Measurements from ENCODE around the gene EEF1B2.
"Not testable (repeated sequence)": the region's sequence is repeated elsewhere in the genome, so short reads cannot be mapped to it uniquely, and the experiment has no call there.

The EEF1B2 gene

DNA sequence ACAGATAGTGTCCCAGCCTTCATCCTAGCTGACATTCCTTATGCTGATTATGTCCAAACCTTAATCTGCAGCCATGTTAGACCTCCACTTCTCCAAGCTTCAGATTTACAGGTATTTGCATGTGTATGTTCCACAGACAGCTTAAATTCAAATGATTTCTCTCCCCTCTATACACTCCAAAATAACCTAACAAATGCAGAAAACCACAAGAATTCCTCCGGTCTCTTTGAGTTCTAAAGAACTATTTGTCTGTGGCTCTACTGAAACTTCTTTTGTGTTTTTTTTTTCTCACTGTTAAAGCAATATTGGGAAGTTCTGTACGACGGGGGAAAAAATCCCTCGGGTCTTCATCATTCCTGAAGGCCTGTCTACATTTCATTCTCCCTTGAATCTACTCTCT, 9.1 kb upstream of the EEF1B2 start:
- Histone ChIP-seq H3K4me1 (ENCODE audit: control insufficient read depth in 1 of 2, insufficient read depth in 2 of 2, low read length in 2 of 2) (no peaks in the 10 kb centered on the region), H3K14ac (ENCODE audit: low read length) (no peak overlapping the region), H4K91ac (ENCODE audit: low read depth, low read length) (no peak overlapping the region), H2BK120ac (ENCODE audit: insufficient read depth, low read length, poor library complexity) (no peak overlapping the region), H3K9ac (ENCODE audit: low read length) (no peak overlapping the region), H3K79me2 (ENCODE audit: control insufficient read depth, insufficient read depth, low read length, poor library complexity) (peaks cover 3% of the 10 kb centered on the region), H2BK12ac (ENCODE audit: low read length) (no peak overlapping the region), H4K12ac (ENCODE audit: low read depth, low read length) (no peak overlapping the region), H3K4me3 (ENCODE audit: low read depth, low read length) (no peak overlapping the region), H3K23ac (ENCODE audit: low read length) (no peak overlapping the region), H3K79me1 (ENCODE audit: low read length) (no peaks in the 10 kb centered on the region), H2AFZ (ENCODE audit: insufficient read depth, low read length, poor library complexity) (no peak overlapping the region), H3K36me3 (ENCODE audit: control insufficient read depth in 1 of 2, insufficient read depth in 2 of 2, low read length in 2 of 2) (peaks cover 13 to 23% of the 10 kb centered on the region in 2 experiments), H3K18ac (ENCODE audit: low read length) (no peak overlapping the region), H2AK5ac (ENCODE audit: low read length) (no peak overlapping the region), H3K4ac (ENCODE audit: low read depth, low read length) (no peak overlapping the region), H3K9me3 (ENCODE audit: insufficient read depth, low read depth, low read length) (no peaks in the 10 kb centered on the region), H3K27me3 (ENCODE audit: insufficient read depth, low read length) (no peaks in the 10 kb centered on the region), H2BK5ac (ENCODE audit: low read depth, low read length, poor library complexity) (no peak overlapping the region), H3K27ac (ENCODE audit: low read depth, low read length) (no peak overlapping the region), H3K4me2 (ENCODE audit: low read length) (no peak overlapping the region), H4K8ac (ENCODE audit: low read depth, low read length) (no peak overlapping the region)
- WGBS (ENCODE audit: extremely low coverage, insufficient coverage, insufficient read length): no CpG with 5 or more reads among the region's 4 CpGs
- no peak for DNase-seq

DNA sequence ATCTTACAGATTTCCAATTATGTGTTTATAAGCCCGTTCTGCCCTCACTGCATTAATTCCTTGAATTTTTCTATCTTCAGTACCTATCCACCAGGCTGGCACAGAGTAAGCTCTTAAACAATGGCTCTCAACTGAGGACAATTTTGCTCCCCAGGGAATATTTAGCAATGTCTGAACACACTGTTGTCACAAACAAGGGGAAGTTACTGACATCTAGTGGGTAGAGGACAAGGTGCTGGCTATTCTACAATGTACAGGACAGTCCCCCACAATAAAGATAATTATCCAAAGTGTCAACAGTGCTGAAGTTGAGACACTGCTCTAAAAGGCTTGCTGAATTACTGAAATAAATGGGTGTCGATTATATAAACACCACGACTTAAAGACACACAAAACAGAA, 5.5 kb upstream of the EEF1B2 start:
- H3K18ac ChIP-seq (ENCODE audit: low read length): no peak overlapping the region
- H3K4me1 ChIP-seq (ENCODE audit: control insufficient read depth in 1 of 2, insufficient read depth in 2 of 2, low read length in 2 of 2): no peaks in the 10 kb centered on the region
- no peak overlapping the region for H3K4me2 ChIP-seq (ENCODE audit: low read length)
- H3K9me3 ChIP-seq (ENCODE audit: insufficient read depth, low read depth, low read length): no peaks in the 10 kb centered on the region
- H3K9ac ChIP-seq (ENCODE audit: low read length): no peak overlapping the region
- no peak overlapping the region for H4K8ac ChIP-seq (ENCODE audit: low read depth, low read length)
- H4K12ac ChIP-seq (ENCODE audit: low read depth, low read length): no peak overlapping the region
- no peak overlapping the region for H3K27ac ChIP-seq (ENCODE audit: low read depth, low read length)
- no peak overlapping the region for H3K14ac ChIP-seq (ENCODE audit: low read length)
- no peak overlapping the region for H4K91ac ChIP-seq (ENCODE audit: low read depth, low read length)
- H2BK5ac ChIP-seq (ENCODE audit: low read depth, low read length, poor library complexity): no peak overlapping the region
- no CpG with 5 or more reads among the region's 3 CpGs for WGBS (ENCODE audit: extremely low coverage, insufficient coverage, insufficient read length)
- H3K79me2 ChIP-seq (ENCODE audit: control insufficient read depth, insufficient read depth, low read length, poor library complexity): peaks cover 18% of the 10 kb centered on the region
- no peak overlapping the region for H2AFZ ChIP-seq (ENCODE audit: insufficient read depth, low read length, poor library complexity)
- no peak overlapping the region for H2BK12ac ChIP-seq (ENCODE audit: low read length)
- H3K36me3 ChIP-seq (ENCODE audit: control insufficient read depth in 1 of 2, insufficient read depth in 2 of 2, low read length in 2 of 2): peaks cover 9 to 11% of the 10 kb centered on the region in 2 experiments
- H3K27me3 ChIP-seq (ENCODE audit: insufficient read depth, low read length): no peaks in the 10 kb centered on the region
- H2BK120ac ChIP-seq (ENCODE audit: insufficient read depth, low read length, poor library complexity): no peak overlapping the region
- DNase-seq: no peak
- no peak overlapping the region for H3K23ac ChIP-seq (ENCODE audit: low read length)
- no peak overlapping the region for H2AK5ac ChIP-seq (ENCODE audit: low read length)
- H3K4me3 ChIP-seq (ENCODE audit: low read depth, low read length): no peak overlapping the region
- H3K4ac ChIP-seq (ENCODE audit: low read depth, low read length): no peak overlapping the region
- H3K79me1 ChIP-seq (ENCODE audit: low read length): peaks cover 5% of the 10 kb centered on the region

DNA sequence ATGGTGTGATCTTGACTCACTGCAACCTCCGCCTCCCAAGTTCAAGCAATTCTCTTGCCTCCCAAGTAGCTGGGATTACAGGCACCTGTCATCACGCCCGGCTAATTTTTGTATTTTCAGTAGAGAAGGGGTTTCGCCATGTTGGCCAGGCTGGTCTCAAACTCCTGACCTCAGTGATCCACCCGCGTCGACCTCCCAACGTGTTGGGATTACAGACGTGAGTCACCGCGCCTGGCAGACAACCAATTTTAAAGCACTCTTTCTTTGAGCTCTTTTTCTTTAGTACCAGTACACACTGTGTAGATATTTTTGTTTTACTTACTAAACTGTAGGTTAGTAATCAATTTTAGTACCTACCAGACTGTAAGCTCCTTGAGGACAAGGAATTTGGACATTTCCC, 2.7 kb upstream of the EEF1B2 start:
- not testable (repeated sequence) for H3K4me3 ChIP-seq (ENCODE audit: low read depth, low read length); H3K27me3 ChIP-seq (ENCODE audit: insufficient read depth, low read length); H3K9ac ChIP-seq (ENCODE audit: low read length); H3K18ac ChIP-seq (ENCODE audit: low read length); H2AK5ac ChIP-seq (ENCODE audit: low read length); H3K4me2 ChIP-seq (ENCODE audit: low read length); DNase-seq; H2BK120ac ChIP-seq (ENCODE audit: insufficient read depth, low read length, poor library complexity); H2AFZ ChIP-seq (ENCODE audit: insufficient read depth, low read length, poor library complexity); H3K14ac ChIP-seq (ENCODE audit: low read length); H3K23ac ChIP-seq (ENCODE audit: low read length); H4K91ac ChIP-seq (ENCODE audit: low read depth, low read length); H2BK12ac ChIP-seq (ENCODE audit: low read length); H3K9me3 ChIP-seq (ENCODE audit: insufficient read depth, low read depth, low read length); H2BK5ac ChIP-seq (ENCODE audit: low read depth, low read length, poor library complexity); H3K4me1 ChIP-seq (ENCODE audit: control insufficient read depth in 1 of 2, insufficient read depth in 2 of 2, low read length in 2 of 2); H4K12ac ChIP-seq (ENCODE audit: low read depth, low read length); H3K27ac ChIP-seq (ENCODE audit: low read depth, low read length); H4K8ac ChIP-seq (ENCODE audit: low read depth, low read length)
- Histone ChIP-seq H3K4ac (ENCODE audit: low read depth, low read length) (peak overlapping the region; percentile 86), H3K79me2 (ENCODE audit: control insufficient read depth, insufficient read depth, low read length, poor library complexity) (peaks cover 26% of the 10 kb centered on the region), H3K36me3 (ENCODE audit: control insufficient read depth in 1 of 2, insufficient read depth in 2 of 2, low read length in 2 of 2) (peaks cover 14 to 15% of the 10 kb centered on the region in 2 experiments), H3K79me1 (ENCODE audit: low read length) (peaks cover 14% of the 10 kb centered on the region)
- no CpG with 5 or more reads among the region's 11 CpGs for WGBS (ENCODE audit: extremely low coverage, insufficient coverage, insufficient read length)

DNA sequence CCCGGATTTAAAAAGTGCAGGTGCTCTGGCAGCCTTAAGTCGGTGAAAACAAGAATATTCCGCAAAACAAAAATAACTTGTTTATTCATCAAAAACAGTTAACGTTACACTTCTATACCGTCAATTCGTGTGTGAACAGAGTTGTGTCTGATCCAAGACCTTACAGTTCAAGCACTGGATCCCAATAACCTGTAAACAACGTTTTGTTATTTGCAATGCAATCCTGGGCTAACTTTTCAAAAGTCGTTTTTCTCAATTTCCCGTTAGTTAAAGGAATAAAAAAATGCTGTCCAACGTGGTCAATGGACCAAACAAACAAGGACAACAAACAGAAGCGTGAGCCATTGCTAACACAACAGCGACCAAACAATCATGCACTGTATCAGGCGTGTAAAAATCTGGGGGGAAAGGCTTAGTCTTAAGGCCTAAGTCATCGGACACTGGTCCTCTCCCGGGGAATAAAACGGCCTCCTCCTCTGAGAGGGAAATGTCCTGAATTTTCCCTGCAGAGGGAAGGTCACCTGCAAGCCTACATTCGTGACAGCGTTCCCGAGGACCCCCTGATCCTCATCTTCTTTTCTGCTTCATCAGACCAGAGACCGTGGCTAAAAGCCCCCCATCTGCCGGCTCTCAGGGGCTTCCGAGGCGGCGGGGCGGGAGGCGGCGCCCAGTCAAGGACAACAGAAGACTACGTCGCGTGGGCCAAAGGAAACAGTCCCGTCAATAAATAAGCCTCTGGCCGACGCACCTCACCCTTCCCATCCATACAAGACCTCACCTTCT, 941 bp upstream of the EEF1B2 start:
- peaks cover 14% of the 10 kb centered on the region for H3K79me1 ChIP-seq (ENCODE audit: low read length)
- H3K4me3 ChIP-seq (ENCODE audit: low read depth, low read length): peak overlapping the region; percentile 79
- H3K27ac ChIP-seq (ENCODE audit: low read depth, low read length): peak overlapping the region; percentile 81
- H3K9ac ChIP-seq (ENCODE audit: low read length): peak overlapping the region; percentile 97
- H2BK12ac ChIP-seq (ENCODE audit: low read length): no peak overlapping the region
- peak overlapping the region; percentile 71 for H3K4me2 ChIP-seq (ENCODE audit: low read length)
- peaks cover 18 to 23% of the 10 kb centered on the region in 2 experiments for H3K36me3 ChIP-seq (ENCODE audit: control insufficient read depth in 1 of 2, insufficient read depth in 2 of 2, low read length in 2 of 2)
- H3K23ac ChIP-seq (ENCODE audit: low read length): no peak overlapping the region
- H4K12ac ChIP-seq (ENCODE audit: low read depth, low read length): peak overlapping the region; percentile 98
- peak overlapping the region; percentile 86 for H2BK120ac ChIP-seq (ENCODE audit: insufficient read depth, low read length, poor library complexity)
- H3K79me2 ChIP-seq (ENCODE audit: control insufficient read depth, insufficient read depth, low read length, poor library complexity): peaks cover 26% of the 10 kb centered on the region
- H2AK5ac ChIP-seq (ENCODE audit: low read length): peak overlapping the region; percentile 83
- H3K4me1 ChIP-seq (ENCODE audit: control insufficient read depth in 1 of 2, insufficient read depth in 2 of 2, low read length in 2 of 2): peaks cover 2% of the 10 kb centered on the region in 2 experiments
- peak overlapping the region; percentile 94 for H4K91ac ChIP-seq (ENCODE audit: low read depth, low read length)
- peak; percentile 7 to 32 for DNase-seq
- peak overlapping the region; percentile 96 for H3K14ac ChIP-seq (ENCODE audit: low read length)
- H3K27me3 ChIP-seq (ENCODE audit: insufficient read depth, low read length): no peaks in the 10 kb centered on the region
- peak overlapping the region; percentile 96 for H2BK5ac ChIP-seq (ENCODE audit: low read depth, low read length, poor library complexity)
- peak overlapping the region; percentile 88 for H3K18ac ChIP-seq (ENCODE audit: low read length)
- H3K4ac ChIP-seq (ENCODE audit: low read depth, low read length): peak overlapping the region; percentile 93
- peak overlapping the region; percentile 93 for H2AFZ ChIP-seq (ENCODE audit: insufficient read depth, low read length, poor library complexity)
- H4K8ac ChIP-seq (ENCODE audit: low read depth, low read length): peak overlapping the region; percentile 99
- WGBS (ENCODE audit: extremely low coverage, insufficient coverage, insufficient read length): no CpG with 5 or more reads among the region's 33 CpGs
- no peaks in the 10 kb centered on the region for H3K9me3 ChIP-seq (ENCODE audit: insufficient read depth, low read depth, low read length)
